ENCODE measurements around the gene SEMA4B.
"Not testable (repeated sequence)": the region's sequence is repeated elsewhere in the genome, so short reads cannot be mapped to it uniquely, and the experiment has no call there.

DNA sequence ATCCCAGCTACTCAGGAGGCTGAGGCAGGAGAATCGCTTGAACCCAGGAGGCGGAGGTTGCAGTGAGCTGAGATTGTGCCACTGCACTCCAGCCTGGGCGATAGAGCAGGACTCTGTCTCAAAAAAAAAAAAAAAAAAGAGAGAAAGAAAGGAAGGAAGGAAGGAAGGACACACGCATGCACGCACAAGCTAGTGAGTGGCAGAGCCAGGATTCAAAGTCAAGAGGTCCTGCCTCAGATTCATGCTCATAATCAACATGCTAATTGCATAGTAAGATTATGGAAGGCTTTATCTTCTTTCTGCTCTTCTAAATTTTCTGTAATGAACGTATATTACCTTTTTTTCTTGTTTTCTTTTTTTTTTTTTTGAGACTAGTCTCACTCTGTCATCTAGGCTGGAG lies 59.6 kb downstream of the SEMA4B start:
- TF ChIP-seq, protein P1, sequence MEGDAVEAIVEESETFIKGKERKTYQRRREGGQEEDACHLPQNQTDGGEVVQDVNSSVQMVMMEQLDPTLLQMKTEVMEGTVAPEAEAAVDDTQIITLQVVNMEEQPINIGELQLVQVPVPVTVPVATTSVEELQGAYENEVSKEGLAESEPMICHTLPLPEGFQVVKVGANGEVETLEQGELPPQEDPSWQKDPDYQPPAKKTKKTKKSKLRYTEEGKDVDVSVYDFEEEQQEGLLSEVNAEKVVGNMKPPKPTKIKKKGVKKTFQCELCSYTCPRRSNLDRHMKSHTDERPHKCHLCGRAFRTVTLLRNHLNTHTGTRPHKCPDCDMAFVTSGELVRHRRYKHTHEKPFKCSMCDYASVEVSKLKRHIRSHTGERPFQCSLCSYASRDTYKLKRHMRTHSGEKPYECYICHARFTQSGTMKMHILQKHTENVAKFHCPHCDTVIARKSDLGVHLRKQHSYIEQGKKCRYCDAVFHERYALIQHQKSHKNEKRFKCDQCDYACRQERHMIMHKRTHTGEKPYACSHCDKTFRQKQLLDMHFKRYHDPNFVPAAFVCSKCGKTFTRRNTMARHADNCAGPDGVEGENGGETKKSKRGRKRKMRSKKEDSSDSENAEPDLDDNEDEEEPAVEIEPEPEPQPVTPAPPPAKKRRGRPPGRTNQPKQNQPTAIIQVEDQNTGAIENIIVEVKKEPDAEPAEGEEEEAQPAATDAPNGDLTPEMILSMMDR (IDR thresholded peaks at IDR 0.05; ENCODE audit: insufficient read depth, low read length), result not testable (repeated sequence)
- not testable (repeated sequence) for TF ChIP-seq POLR2AphosphoS5 (IDR thresholded peaks at IDR 0.05; ENCODE audit: low read depth)

Data from HL-60 (cell line).